Inflammatory macrophage treated with lipopolysaccharide for 1 hour (primary cell): ENCODE data around the gene SHQ1.
"Not testable (repeated sequence)": the region's sequence is repeated elsewhere in the genome, so short reads cannot be mapped to it uniquely, and the experiment has no call there.

ENCODE experiments used
- DNase-seq, 2 donors: peaks; one replicate each; pipeline ENCODE4 v3.0.0-alpha.2; 2020 to 2022

SHQ1 gene

DNA sequence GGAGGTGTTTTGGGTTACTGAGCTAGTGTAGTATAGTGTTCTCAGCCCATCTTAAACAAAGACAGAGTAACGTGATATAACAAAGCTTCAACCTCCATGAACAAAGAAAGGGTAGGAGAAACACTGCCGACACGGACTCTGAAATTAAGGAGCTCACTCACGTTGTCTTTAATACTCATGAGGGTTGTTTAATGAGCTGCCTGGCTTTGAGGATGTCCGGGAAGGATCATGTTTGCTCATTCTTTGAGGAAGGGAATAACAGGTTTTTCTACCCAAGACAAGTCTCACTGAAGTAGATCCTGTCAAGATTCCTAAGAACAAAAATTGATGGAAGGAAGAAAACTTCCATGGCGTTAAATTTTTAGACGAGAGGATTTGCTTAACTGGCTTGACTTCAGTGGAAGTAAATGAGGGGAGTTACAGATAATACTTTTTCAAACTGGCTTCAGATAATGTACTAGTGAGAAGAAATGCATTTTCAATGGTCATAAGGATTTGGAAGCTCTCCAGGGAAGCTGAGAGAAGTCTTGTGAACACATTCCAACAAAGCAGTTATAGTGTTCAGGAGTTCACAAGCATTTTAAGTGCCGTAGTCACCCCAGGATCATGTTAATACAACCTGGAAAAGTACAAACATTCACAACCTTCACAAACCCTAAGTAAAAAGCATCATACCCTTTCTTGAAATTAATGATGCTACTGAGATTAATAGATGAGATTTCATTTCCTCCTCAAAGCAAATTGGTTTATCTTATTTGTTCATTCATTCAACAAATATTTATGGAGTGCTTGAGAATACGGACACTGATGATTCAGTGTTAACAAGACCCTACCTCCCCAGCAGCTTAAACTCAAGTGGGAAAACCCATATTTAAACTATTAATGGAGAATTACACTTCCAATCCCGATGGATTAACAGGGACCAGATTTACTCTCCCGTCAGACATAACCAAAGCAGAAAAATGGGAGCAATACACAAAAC, 101.5 kb downstream of the SHQ1 start:
- DNase-seq: no peak

GRCh38 chr3:72745146-72745999, 102.9 kb downstream of the SHQ1 start:
- no peak for DNase-seq

- no peak for DNase-seq
Observed at GRCh38 chr3:72744330-72744729, 103.9 kb downstream of the SHQ1 start.

DNA sequence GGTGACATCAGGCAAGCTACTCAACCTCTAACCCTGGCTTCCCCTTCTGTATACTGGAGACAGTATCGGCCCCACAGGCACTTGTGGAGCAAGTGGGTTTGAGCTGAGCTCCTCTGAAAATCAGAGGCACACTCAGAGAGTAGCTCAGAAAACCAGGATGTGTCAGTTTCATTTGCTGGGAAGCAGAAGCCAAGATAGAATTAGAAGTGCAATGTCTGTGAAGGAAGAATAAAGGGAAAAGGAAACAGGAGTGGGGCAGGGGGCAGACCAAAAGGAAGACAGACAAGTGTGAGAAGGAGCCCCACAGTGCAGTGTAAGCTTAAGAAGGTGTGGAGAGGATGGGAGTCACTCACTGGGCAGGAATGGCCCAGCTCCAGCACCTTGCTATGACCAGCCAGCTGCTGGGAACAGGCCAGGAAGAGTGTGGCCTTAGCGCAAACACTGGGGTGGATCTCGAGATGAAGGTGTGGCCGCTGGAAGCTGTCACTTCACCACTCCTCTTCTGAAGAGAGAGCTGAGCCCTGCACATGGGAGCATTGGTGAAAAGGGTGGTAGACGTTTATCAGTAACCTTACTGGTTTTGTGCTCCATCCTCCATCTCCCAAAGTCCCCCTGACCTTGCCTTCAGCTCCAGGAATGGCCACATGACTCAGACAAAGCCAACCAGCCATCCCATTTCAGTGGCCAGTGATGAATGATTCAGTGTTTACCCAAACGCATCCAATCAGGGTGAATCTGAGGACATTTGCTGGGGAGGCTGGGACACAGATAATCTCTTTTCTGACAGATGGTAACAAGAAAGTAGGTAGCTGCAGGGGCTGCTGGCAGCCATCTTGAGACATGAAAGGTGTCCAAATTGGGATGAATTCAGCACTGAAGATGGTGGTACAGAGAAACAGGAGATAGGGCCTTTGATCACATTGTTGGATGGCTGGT, 108.4 kb downstream of the SHQ1 start:
- no peak for DNase-seq

GRCh38 chr3:72738752-72739530, 109.3 kb downstream of the SHQ1 start:
- peak; percentile 22 to 23 for DNase-seq

DNA sequence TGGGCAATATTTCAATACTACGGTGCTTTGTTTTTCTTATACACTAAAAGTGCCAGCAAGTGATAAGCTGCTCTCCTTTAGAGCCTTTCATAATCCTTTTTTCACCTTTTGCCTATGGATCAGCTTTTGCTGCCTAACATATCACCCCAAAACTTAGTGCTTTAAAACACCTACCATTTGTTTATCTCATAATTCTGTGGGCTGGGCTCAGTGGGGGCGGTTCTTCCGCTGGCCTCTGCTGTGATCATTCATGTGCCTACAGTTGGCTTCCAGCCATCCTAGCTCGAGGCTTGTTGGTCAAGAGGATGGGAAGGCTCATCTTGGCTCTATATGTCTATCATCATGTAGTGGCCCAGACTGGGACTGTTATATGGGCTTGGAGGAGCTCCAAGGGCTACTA, 113.2 kb downstream of the SHQ1 start:
- not testable (repeated sequence) for DNase-seq

GRCh38 chr3:72733676-72734075, 114.6 kb downstream of the SHQ1 start:
- no peak for DNase-seq

- not testable (repeated sequence) for DNase-seq
Observed at GRCh38 chr3:72732666-72733345, 115.4 kb downstream of the SHQ1 start.

DNA sequence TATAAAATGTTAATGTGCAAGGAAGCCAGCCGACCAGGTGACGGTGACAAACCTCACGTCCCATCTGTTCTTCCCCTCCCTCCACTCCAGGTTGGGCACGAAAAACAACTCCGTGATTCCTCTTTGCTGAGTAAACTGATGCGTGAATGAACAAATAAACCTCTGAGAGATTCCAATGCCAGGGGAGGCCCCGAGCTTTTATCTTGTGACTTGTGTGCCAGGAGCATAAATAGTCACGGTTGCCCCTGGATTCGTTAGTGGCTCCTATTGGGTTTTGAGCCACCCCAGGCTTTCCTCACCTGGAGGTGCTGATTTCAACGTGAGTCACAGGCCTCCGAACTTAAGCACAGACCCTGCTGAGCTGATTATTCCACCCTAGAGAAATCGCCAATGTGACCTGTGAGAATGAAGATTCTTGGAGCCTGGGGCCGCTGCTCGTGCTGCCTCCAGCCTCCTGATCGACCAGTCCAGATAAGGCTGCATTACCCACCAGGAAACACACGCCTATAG, 119.2 kb downstream of the SHQ1 start:
- no peak for DNase-seq

DNA sequence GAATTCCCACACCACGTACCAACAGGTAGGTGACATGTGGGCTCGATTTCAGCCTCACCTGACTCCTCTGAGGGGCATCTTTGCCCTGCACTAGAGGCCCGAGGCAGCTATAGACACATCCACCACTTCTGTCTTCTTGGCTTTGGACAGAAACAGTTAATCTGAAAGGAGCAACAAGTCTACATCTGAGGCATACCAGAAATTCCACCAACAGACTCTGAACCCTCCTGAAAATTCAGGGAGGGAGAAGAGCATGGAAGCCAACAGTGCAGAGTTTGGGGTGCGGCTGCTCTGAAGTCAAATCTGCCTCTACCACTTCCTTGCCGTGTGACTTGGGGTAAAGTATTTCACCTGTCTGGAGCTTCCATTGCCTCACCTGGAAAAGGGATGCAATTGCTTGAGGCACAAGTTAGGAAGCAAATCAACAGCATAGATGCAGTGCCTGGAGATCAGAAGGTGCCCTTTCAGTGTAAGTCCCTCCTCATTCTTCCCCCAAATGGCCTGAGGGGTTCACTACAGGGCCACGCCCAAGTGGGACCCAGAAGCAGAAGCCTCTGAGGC, 119.8 kb downstream of the SHQ1 start:
- DNase-seq: no peak

DNA sequence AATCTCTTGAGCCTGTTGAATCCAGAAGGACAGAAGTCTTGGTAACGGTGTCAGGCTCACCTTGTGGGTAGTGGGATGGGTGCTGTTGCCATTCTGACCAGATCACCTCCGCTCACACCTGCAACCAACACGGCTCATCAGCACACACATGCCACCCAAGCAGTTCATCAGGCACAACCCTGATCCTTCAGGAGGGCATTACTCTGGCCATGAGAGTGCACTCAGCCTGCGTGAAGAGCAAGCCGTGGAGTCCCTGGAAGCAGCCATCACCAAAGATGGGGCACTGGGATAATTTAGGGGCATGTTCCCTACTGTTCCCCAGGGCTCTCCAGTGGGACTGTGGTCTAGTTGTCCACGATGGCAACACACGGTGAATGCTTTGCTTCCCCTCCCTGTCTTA, 120.5 kb downstream of the SHQ1 start:
- DNase-seq: no peak

DNA sequence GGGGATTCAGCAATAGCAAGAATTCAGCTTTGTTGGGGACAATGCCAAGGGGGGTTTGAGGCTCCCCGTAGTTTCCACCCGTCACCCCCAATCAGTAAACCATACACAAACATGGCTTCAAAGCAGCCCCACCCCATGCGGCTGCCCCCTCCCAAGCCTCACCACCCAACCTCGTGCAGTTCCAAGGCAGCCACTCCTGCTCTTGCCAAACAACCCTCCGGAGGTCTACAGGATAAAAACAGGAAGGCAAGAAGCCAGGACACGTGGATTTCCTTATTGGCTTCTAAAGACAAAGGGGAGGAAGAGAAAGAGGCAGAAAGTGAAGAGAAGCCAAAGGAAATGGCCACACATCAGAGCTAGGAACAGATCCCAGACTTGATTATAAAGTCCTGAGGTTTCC, 121.1 kb downstream of the SHQ1 start:
- DNase-seq: no peak

DNA sequence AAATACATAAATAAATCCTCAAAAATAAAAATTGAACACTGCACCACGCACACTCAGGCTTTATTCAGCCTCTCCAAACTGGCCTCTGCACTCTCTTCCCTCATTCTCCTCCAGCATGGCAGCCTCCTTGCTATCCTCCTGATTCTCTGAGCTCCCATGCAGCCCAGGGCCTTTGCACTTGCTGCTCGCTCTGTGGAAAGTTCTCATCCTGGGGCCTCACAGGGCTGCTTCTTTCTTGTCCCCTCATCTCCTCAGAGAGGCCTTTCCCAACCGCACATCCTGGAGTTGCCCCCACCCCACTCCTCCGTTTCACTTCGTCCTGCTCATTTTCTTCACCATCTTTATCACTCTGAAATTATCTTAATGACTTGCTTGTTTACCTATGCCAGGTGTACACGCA, 123.0 kb downstream of the SHQ1 start:
- no peak for DNase-seq

DNA sequence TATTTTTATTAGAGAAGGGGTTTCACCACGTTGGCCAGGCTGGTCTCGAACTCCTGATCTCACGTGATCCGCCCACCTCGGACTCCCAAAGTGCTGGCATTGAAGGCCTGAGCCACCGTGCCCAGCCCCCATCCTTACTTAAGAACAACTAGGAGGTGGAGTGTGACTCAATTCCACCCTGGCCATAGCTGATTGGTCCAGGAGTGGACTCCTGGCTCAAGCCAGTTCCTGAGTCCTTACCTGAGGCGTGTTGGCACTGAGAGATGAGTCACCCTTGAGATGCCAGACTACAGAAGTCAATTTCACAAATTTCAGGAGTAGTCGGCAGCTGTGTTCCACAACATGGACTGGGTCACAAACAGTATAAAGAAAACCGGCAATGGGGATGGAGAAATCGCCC, 124.2 kb downstream of the SHQ1 start:
- DNase-seq: no peak

- peak in 1 of 2 donors; percentile 5 for DNase-seq
Observed at GRCh38 chr3:72722930-72723726, 125.1 kb downstream of the SHQ1 start.

DNA sequence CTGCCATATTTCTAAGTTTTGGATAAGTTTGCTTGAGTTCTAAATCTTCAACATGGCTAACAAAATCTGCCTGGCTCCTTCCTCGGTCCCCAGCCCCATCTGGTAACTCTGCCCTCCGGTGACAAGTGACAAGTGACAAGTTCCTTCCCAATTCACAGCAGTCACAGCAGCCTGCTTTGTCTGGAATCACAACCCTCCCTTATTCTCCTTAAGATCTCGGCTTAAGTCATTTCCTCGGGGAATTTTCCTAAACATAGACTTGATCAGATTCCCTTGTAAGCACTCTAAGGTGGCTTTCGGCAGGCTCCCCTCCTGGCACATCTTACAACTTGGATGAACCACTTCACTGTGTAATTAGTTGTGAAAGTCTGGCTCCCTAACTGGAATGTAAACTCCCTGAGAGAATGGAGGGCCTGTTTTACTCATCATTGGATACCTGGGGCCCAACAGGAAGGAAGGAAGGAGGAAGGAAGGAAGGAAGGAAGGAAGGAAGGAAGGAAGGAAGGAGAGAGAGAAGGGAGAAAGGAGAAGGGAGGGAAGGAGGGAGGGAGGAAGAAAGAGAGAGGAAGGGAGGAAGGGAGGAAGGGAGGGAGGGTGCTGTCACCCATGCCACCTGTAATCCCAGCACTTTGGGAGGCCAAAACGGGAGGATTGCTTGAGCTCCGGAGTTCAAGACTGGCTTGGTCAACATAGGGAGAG, 126.4 kb downstream of the SHQ1 start:
- DNase-seq: no peak

- DNase-seq: no peak
Observed at GRCh38 chr3:72720566-72720965, 127.7 kb downstream of the SHQ1 start.

GRCh38 chr3:72719137-72719536, 129.1 kb downstream of the SHQ1 start:
- no peak for DNase-seq

- not testable (repeated sequence) for DNase-seq
Observed at GRCh38 chr3:72714135-72714534, 134.1 kb downstream of the SHQ1 start.
